ENCODE measurements around the gene KLHDC9. TPM values are rescaled to one million over a fixed set of nuclear protein-coding genes. Genes with fewer than 3 reads are reported as not detected.

Gene KLHDC9
- total and polyA plus RNA-seq, 9 donors, result 5.5 to 23.3 (median 7.3) TPM

GRCh38 chr1:161121042-161121650 is 23.0 kb downstream of the KLHDC9 start:
- H3K9me3 ChIP-seq, result no peaks in the 10 kb centered on the region
- H3K4me1 ChIP-seq (ENCODE audit: insufficient read depth), result peaks cover 17% of the 10 kb centered on the region
- no peak for DNase-seq
- intact Hi-C loops (cut with DNase I), result no loop called here
- no peaks in the 10 kb centered on the region for H3K27me3 ChIP-seq
- H3K4me3 ChIP-seq, result no peak overlapping the region
- no peak for TF ChIP-seq EP300 (IDR thresholded peaks at IDR 0.05)
- no peaks in the 10 kb centered on the region for H3K36me3 ChIP-seq
- WGBS, 3 donors, result 82 to 91% (median 86%) methylated on average over 3 of the region's 3 CpGs
- no peak overlapping the region for H3K27ac ChIP-seq

- no peak for DNase-seq
- intact Hi-C loops (cut with DNase I), result no loop called here
- no peaks in the 10 kb centered on the region for H3K27me3 ChIP-seq
- no peaks in the 10 kb centered on the region for H3K36me3 ChIP-seq
- no peak overlapping the region for H3K27ac ChIP-seq
- no peak for TF ChIP-seq EP300 (IDR thresholded peaks at IDR 0.05)
- no peak for TF ChIP-seq POLR2A (IDR thresholded peaks at IDR 0.05)
- TF ChIP-seq CTCF (IDR thresholded peaks at IDR 0.05), result no peak
- WGBS, 3 donors, result 76 to 78% (median 78%) methylated on average over 4 of the region's 4 CpGs
- H3K4me3 ChIP-seq, result no peak overlapping the region
- H3K4me1 ChIP-seq (ENCODE audit: insufficient read depth), result peaks cover 13% of the 10 kb centered on the region
- H3K9me3 ChIP-seq, result no peaks in the 10 kb centered on the region
These were observed 23.7 kb downstream of the KLHDC9 start for GRCh38 chr1:161121834-161122233.

- Histone ChIP-seq H3K4me3 (no peak overlapping the region), H3K4me1 (ENCODE audit: insufficient read depth) (peaks cover 13% of the 10 kb centered on the region), H3K36me3 (no peaks in the 10 kb centered on the region), H3K27ac (no peak overlapping the region), H3K9me3 (no peaks in the 10 kb centered on the region), H3K27me3 (no peaks in the 10 kb centered on the region)
- no peak for DNase-seq
- no peak for TF ChIP-seq CTCF (IDR thresholded peaks at IDR 0.05)
- no peak for TF ChIP-seq EP300 (IDR thresholded peaks at IDR 0.05)
- TF ChIP-seq POLR2A (IDR thresholded peaks at IDR 0.05), result no peak
- intact Hi-C loops (cut with DNase I), result no loop called here
- 77 to 80% (median 80%) methylated on average over 6 of the region's 6 CpGs for WGBS, 3 donors
These were observed 24.8 kb downstream of the KLHDC9 start for GRCh38 chr1:161122967-161123366.

GRCh38 chr1:161127649-161128048 is 29.5 kb downstream of the KLHDC9 start:
- no peaks in the 10 kb centered on the region for H3K36me3 ChIP-seq
- 84 to 90% (median 89%) methylated on average over 2 of the region's 2 CpGs for WGBS, 3 donors
- no peak for DNase-seq
- intact Hi-C loops (cut with DNase I), result no loop called here
- TF ChIP-seq POLR2A (IDR thresholded peaks at IDR 0.05) (no peak), EP300 (IDR thresholded peaks at IDR 0.05) (no peak), CTCF (IDR thresholded peaks at IDR 0.05) (no peak)
- H3K27ac ChIP-seq, result no peak overlapping the region
- no peaks in the 10 kb centered on the region for H3K9me3 ChIP-seq
- no peaks in the 10 kb centered on the region for H3K27me3 ChIP-seq
- no peak overlapping the region for H3K4me3 ChIP-seq
- H3K4me1 ChIP-seq (ENCODE audit: insufficient read depth), result peaks cover 4% of the 10 kb centered on the region

GRCh38 chr1:161128591-161129420 is 30.6 kb downstream of the KLHDC9 start:
- Histone ChIP-seq H3K4me3 (no peak overlapping the region), H3K27ac (no peak overlapping the region), H3K9me3 (no peaks in the 10 kb centered on the region), H3K27me3 (no peaks in the 10 kb centered on the region), H3K4me1 (ENCODE audit: insufficient read depth) (peaks cover 5% of the 10 kb centered on the region), H3K36me3 (no peaks in the 10 kb centered on the region)
- TF ChIP-seq EP300 (IDR thresholded peaks at IDR 0.05), result no peak
- no peak for TF ChIP-seq CTCF (IDR thresholded peaks at IDR 0.05)
- TF ChIP-seq POLR2A (IDR thresholded peaks at IDR 0.05), result no peak
- intact Hi-C loops (cut with DNase I), result no loop called here
- DNase-seq, result no peak
- WGBS, 3 donors, result 84 to 92% (median 89%) methylated on average over 4 of the region's 4 CpGs

Measured in ovary (tissue), 9 donors.